Measurements from ENCODE around the gene IQSEC2.
A peak's percentile ranks its signal among the peaks of the same experiment; 100 is the strongest.

The IQSEC2 gene

GRCh38 chrX:53281321-53281822 lies at the start of gene IQSEC2:
IQSEC2 (minus strand) TSS chrX:53281584.
- H3K27ac ChIP-seq, result peak within 1 kb of the TSS; percentile 56; the same call in 1 of the 2 replicates
- peak within 1 kb of the TSS; percentile 22 for H3K9ac ChIP-seq (ENCODE audit: insufficient read length)
- TF ChIP-seq POLR2AphosphoS5 (IDR thresholded peaks at IDR 0.05; ENCODE audit: borderline replicate concordance, low read depth, low read length), result peak; percentile 38; the same call in 1 of the 2 replicates
- no peak for TF ChIP-seq FOXP2 (optimal IDR thresholded peaks at IDR 0.05; ENCODE audit: control extremely low read depth, extremely low read length, insufficient read depth)
- DNase-seq (ENCODE audit: low read depth, low spot score), result no peak
- H3K36me3 ChIP-seq (ENCODE audit: insufficient read depth, low read length), result no peaks in the 10 kb centered on the region
- H3K4me3 ChIP-seq, result peak within 1 kb of the TSS; percentile 71
- no peaks in the 10 kb centered on the region for H3K9me3 ChIP-seq (ENCODE audit: low read depth, low read length)

DNA sequence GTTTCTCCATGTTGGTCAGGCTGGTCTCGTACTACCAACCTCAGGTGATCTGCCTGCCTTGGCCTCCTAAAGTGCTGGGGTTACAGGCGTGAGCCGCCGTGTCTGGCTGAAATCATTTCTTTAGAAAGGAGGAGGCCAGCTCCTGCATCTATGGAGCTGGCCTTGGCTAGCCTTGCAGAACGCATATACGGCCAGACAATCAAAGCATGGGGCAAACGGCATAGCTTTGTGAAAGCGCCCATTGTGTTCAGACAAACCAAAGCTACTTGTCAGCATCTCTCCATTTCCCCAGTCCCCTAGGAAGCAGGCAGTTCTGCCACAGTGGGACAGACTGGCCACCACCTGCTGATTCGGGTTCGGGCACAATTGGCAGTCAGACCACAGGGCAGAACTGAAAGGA lies 48.9 kb upstream of the IQSEC2 start:
- no peak overlapping the region for H3K4me3 ChIP-seq
- H3K27ac ChIP-seq, result no peak overlapping the region
- H3K9ac ChIP-seq (ENCODE audit: insufficient read length), result no peak overlapping the region
- TF ChIP-seq POLR2AphosphoS5 (IDR thresholded peaks at IDR 0.05; ENCODE audit: borderline replicate concordance, low read depth, low read length) (no peak), EZH2 (IDR thresholded peaks at IDR 0.05) (no peak), FOXP2 (optimal IDR thresholded peaks at IDR 0.05; ENCODE audit: control extremely low read depth, extremely low read length, insufficient read depth) (no peak)
- DNase-seq (ENCODE audit: low read depth, low spot score), result no peak
- H3K36me3 ChIP-seq (ENCODE audit: insufficient read depth, low read length), result no peaks in the 10 kb centered on the region
- no peaks in the 10 kb centered on the region for H3K9me3 ChIP-seq (ENCODE audit: low read depth, low read length)

DNA sequence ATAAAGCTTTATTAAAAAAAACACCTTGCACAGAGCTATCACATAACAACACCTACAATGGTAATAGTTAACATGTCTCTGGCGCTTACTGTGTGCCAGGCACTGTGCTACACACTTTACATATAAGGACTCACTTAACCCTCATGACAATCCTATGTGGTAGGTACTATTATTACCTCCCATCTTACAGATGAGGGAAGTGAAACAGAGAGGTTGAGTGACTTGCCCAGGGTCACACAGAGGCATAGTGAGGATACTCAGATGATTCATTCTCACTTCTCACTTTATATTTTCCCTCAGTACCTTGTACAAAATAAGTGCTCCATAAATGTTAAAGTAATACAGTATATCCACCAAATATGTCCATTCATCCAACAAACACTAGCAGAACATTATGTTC lies 43.4 kb upstream of the IQSEC2 start:
- no peak for TF ChIP-seq FOXP2 (optimal IDR thresholded peaks at IDR 0.05; ENCODE audit: control extremely low read depth, extremely low read length, insufficient read depth)
- TF ChIP-seq POLR2AphosphoS5 (IDR thresholded peaks at IDR 0.05; ENCODE audit: borderline replicate concordance, low read depth, low read length), result no peak
- no peak for TF ChIP-seq EZH2 (IDR thresholded peaks at IDR 0.05)
- Histone ChIP-seq H3K27ac (no peak overlapping the region), H3K9ac (ENCODE audit: insufficient read length) (no peak overlapping the region), H3K36me3 (ENCODE audit: insufficient read depth, low read length) (no peaks in the 10 kb centered on the region), H3K9me3 (ENCODE audit: low read depth, low read length) (no peaks in the 10 kb centered on the region), H3K4me3 (no peak overlapping the region)
- DNase-seq (ENCODE audit: low read depth, low spot score), result no peak

- TF ChIP-seq POLR2AphosphoS5 (IDR thresholded peaks at IDR 0.05; ENCODE audit: borderline replicate concordance, low read depth, low read length) (no peak), FOXP2 (optimal IDR thresholded peaks at IDR 0.05; ENCODE audit: control extremely low read depth, extremely low read length, insufficient read depth) (no peak), EZH2 (IDR thresholded peaks at IDR 0.05) (no peak)
- no peak overlapping the region for H3K27ac ChIP-seq
- H3K36me3 ChIP-seq (ENCODE audit: insufficient read depth, low read length), result no peaks in the 10 kb centered on the region
- no peaks in the 10 kb centered on the region for H3K9me3 ChIP-seq (ENCODE audit: low read depth, low read length)
- no peak overlapping the region for H3K9ac ChIP-seq (ENCODE audit: insufficient read length)
- H3K4me3 ChIP-seq, result no peak overlapping the region
- no peak for DNase-seq (ENCODE audit: low read depth, low spot score)
These were observed 42.7 kb upstream of the IQSEC2 start for GRCh38 chrX:53324085-53324484.

GRCh38 chrX:53323196-53323595 lies 41.8 kb upstream of the IQSEC2 start:
- Histone ChIP-seq H3K9ac (ENCODE audit: insufficient read length) (no peak overlapping the region), H3K36me3 (ENCODE audit: insufficient read depth, low read length) (no peaks in the 10 kb centered on the region), H3K9me3 (ENCODE audit: low read depth, low read length) (no peaks in the 10 kb centered on the region), H3K27ac (no peak overlapping the region), H3K4me3 (no peak overlapping the region)
- TF ChIP-seq FOXP2 (optimal IDR thresholded peaks at IDR 0.05; ENCODE audit: control extremely low read depth, extremely low read length, insufficient read depth), result no peak
- no peak for TF ChIP-seq EZH2 (IDR thresholded peaks at IDR 0.05)
- no peak for TF ChIP-seq POLR2AphosphoS5 (IDR thresholded peaks at IDR 0.05; ENCODE audit: borderline replicate concordance, low read depth, low read length)
- DNase-seq (ENCODE audit: low read depth, low spot score), result no peak

DNA sequence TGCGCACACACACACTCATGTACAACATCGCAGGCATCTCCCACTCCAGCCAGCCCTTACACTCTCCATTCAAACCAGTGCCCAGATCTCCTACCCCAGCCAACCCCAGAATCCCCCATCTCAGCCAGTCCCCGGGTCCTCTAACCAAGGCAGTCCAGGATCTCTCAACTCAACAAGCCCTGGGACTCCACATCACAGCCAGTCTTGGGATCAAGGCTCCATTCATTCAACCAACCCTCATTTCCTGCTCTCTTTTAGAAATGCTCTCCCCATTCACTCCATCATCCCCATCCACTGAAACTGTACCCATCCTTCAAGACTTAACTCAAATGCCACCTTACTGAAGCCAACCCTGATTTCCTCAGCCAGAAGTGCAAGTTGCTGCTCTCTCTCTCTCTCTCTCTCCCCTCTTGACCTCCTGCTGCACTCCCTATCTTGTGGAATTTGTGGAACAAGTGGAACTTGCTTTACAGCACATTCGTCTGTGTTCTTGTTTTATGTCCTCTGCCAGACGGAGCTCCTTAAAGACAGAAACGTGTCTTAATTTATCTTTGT lies 40.6 kb upstream of the IQSEC2 start:
- no peaks in the 10 kb centered on the region for H3K36me3 ChIP-seq (ENCODE audit: insufficient read depth, low read length)
- TF ChIP-seq EZH2 (IDR thresholded peaks at IDR 0.05), result no peak
- no peak for TF ChIP-seq POLR2AphosphoS5 (IDR thresholded peaks at IDR 0.05; ENCODE audit: borderline replicate concordance, low read depth, low read length)
- TF ChIP-seq FOXP2 (optimal IDR thresholded peaks at IDR 0.05; ENCODE audit: control extremely low read depth, extremely low read length, insufficient read depth), result no peak
- H3K27ac ChIP-seq, result no peak overlapping the region
- no peak overlapping the region for H3K9ac ChIP-seq (ENCODE audit: insufficient read length)
- DNase-seq (ENCODE audit: low read depth, low spot score), result no peak
- H3K9me3 ChIP-seq (ENCODE audit: low read depth, low read length), result no peaks in the 10 kb centered on the region
- H3K4me3 ChIP-seq, result no peak overlapping the region

DNA sequence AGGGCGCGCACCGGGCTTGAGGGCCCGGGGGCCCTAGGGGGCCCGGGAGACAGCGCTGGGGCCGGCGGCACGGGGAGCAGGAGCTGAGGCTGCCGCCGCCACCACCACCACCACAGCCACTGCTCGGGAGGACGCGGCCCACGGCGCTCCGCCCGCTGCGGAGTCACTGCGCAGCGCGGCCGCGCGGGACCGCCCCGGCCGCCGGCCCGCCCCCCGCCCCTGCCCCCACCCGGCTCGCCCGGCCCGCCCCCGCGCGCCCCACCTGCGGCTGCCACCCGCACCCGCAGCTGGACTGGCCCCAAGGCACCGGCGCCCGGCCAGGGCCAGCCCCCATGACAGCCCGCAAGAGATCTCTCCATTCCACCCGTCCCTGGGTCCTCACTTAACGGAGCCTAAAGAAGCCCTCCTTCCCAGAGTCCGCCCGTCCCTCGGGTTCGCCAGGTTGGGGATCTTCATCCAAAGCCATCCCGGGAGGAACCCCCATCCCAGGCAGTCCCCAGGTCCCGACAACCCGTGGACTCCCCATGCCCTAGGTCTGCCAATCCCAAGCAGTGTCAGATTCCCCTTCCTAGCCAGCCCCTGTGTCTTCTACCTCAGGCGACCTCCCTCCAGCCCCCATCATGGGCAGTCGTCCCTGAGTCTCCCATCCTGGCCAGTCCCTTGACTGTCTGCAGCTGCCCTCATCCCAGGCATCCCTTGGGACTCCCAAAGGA lies 40.0 kb upstream of the IQSEC2 start:
- Histone ChIP-seq H3K27ac (no peak overlapping the region), H3K9me3 (ENCODE audit: low read depth, low read length) (no peaks in the 10 kb centered on the region), H3K36me3 (ENCODE audit: insufficient read depth, low read length) (no peaks in the 10 kb centered on the region), H3K9ac (ENCODE audit: insufficient read length) (peak overlapping the region; percentile 45), H3K4me3 (peak overlapping the region; percentile 77)
- DNase-seq (ENCODE audit: low read depth, low spot score), result no peak
- TF ChIP-seq EZH2 (IDR thresholded peaks at IDR 0.05) (no peak), FOXP2 (optimal IDR thresholded peaks at IDR 0.05; ENCODE audit: control extremely low read depth, extremely low read length, insufficient read depth) (no peak), POLR2AphosphoS5 (IDR thresholded peaks at IDR 0.05; ENCODE audit: borderline replicate concordance, low read depth, low read length) (no peak)

- peak overlapping the region; percentile 45 for H3K9ac ChIP-seq (ENCODE audit: insufficient read length)
- DNase-seq (ENCODE audit: low read depth, low spot score), result no peak
- no peaks in the 10 kb centered on the region for H3K36me3 ChIP-seq (ENCODE audit: insufficient read depth, low read length)
- H3K4me3 ChIP-seq, result peak overlapping the region; percentile 77
- no peak overlapping the region for H3K27ac ChIP-seq
- H3K9me3 ChIP-seq (ENCODE audit: low read depth, low read length), result no peaks in the 10 kb centered on the region
- TF ChIP-seq EZH2 (IDR thresholded peaks at IDR 0.05) (no peak), FOXP2 (optimal IDR thresholded peaks at IDR 0.05; ENCODE audit: control extremely low read depth, extremely low read length, insufficient read depth) (no peak), POLR2AphosphoS5 (IDR thresholded peaks at IDR 0.05; ENCODE audit: borderline replicate concordance, low read depth, low read length) (no peak)
These were observed 39.3 kb upstream of the IQSEC2 start for GRCh38 chrX:53320543-53321229.
